HL-60 (cell line): ENCODE data around the gene SMG5.

Experiments used
- DNase-seq, 2 experiments: peaks; one replicate each; pipeline ENCODE4 v3.0.0-alpha.2; 2010 to 2020; ENCODE audit warnings: low read depth in 1 of 2, low spot score in 1 of 2
- H3K27ac ChIP-seq: fragments of 250-450 bp; sonication (Bioruptor Pico); replicated peaks from 2 replicates; pipeline ENCODE4 v1.5.1; 2020; ENCODE audit warnings: mild to moderate bottlenecking, moderate library complexity
- H3K27me3 ChIP-seq: fragments of 250-450 bp; sonication (Bioruptor Pico); 2 replicates; pipeline ENCODE4 v1.5.1; 2021; ENCODE audit warnings: mild to moderate bottlenecking, moderate library complexity; ENCODE audit not compliant: insufficient read depth, poor library complexity, severe bottlenecking
- H3K4me3 ChIP-seq: replicated peaks from 2 replicates; pipeline ENCODE4 v1.5.1; 2011; ENCODE audit warnings: mild to moderate bottlenecking, control low read depth, low read length; ENCODE audit not compliant: insufficient read depth
- CTCF ChIP-seq: IDR thresholded peaks from one replicate; pipeline ENCODE4 v1.5.1; 2011; ENCODE audit warnings: low read length, control low read depth, inconsistent platforms; ENCODE audit not compliant: insufficient read depth
- GABPA ChIP-seq: IDR thresholded peaks from 2 replicates; pipeline ENCODE4 v1.6.1; 2012; ENCODE audit warnings: low read depth
- POLR2AphosphoS5 ChIP-seq: IDR thresholded peaks from 2 replicates; pipeline ENCODE4 v1.6.1; 2012; ENCODE audit warnings: low read depth
- REST ChIP-seq: IDR thresholded peaks from 2 replicates; pipeline ENCODE4 v1.6.1; 2012; ENCODE audit warnings: low read depth; ENCODE audit not compliant: insufficient replicate concordance
- SPI1 ChIP-seq: IDR thresholded peaks from 2 replicates; pipeline ENCODE4 v1.6.1; 2012; ENCODE audit warnings: low read depth, mild to moderate bottlenecking, borderline replicate concordance

SMG5 gene

GRCh38 chr1:156251527-156251926 is 31.1 kb downstream of the SMG5 start:
- H3K4me3 ChIP-seq: no peak overlapping the region
- no peak for DNase-seq
- TF ChIP-seq POLR2AphosphoS5 (no peak), REST (no peak), CTCF (no peak), GABPA (no peak), SPI1 (no peak)
- H3K27ac ChIP-seq: no peak overlapping the region
- H3K27me3 ChIP-seq: no peaks in the 10 kb centered on the region

GRCh38 chr1:156249593-156249992 is 33.0 kb downstream of the SMG5 start:
- DNase-seq: no peak
- Histone ChIP-seq H3K27me3 (no peaks in the 10 kb centered on the region), H3K4me3 (no peak overlapping the region), H3K27ac (no peak overlapping the region)
- no peak for TF ChIP-seq CTCF
- TF ChIP-seq SPI1: no peak
- TF ChIP-seq GABPA: no peak
- TF ChIP-seq POLR2AphosphoS5: no peak; the same call in 1 of the 2 replicates
- no peak for TF ChIP-seq REST

GRCh38 chr1:156248323-156248683 is 34.3 kb downstream of the SMG5 start:
- H3K27ac ChIP-seq: no peak overlapping the region
- DNase-seq: no peak
- TF ChIP-seq SPI1 (no peak), CTCF (no peak), POLR2AphosphoS5 (no peak), GABPA (no peak), REST (no peak)

More at GRCh38 chr1:156248323-156248683, 34.3 kb downstream of the SMG5 start:
- no peaks in the 10 kb centered on the region for H3K27me3 ChIP-seq
- H3K4me3 ChIP-seq: no peak overlapping the region
